ENCODE measurements around the gene CYTH4. TPM values are rescaled to one million over a fixed set of nuclear protein-coding genes. Genes with fewer than 3 reads are reported as not detected.

The CYTH4 gene
- polyA plus RNA-seq, 1 donor from 2014 or later: not detected

DNA sequence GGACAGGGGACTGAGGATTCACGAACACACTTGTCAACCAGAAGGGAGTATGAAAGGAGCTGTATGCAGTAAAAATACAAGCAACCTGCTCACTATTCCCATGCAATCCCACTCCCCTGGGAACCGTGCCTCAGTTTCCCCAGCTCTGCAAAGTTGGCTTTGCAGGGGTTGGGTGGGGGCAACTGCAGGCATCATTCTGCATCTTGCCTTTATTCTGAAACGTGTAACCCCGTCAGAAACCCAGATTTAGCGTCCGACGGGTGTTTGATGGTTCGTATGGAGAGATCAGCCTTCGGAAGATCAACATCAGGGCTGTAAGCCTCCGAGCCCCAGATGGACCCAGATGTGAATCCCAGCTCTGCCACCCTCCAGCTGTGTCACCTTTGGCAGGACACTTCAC, 3.6 kb downstream of the CYTH4 start:
- H4K20me1 ChIP-seq (ENCODE audit: insufficient read depth): no peaks in the 10 kb centered on the region
- H2AFZ ChIP-seq (ENCODE audit: low read depth, low read length): no peak overlapping the region
- no peaks in the 10 kb centered on the region for H3F3A ChIP-seq (ENCODE audit: insufficient read depth, low read length, poor library complexity, severe bottlenecking)
- TF ChIP-seq POLR2AphosphoS5 (IDR thresholded peaks at IDR 0.05) (no peak), EZH2 (IDR thresholded peaks at IDR 0.05; ENCODE audit: borderline replicate concordance, insufficient read depth, low read length, poor library complexity, severe bottlenecking) (no peak), EP300 (conservative IDR thresholded peaks at IDR 0.05; ENCODE audit: poor library complexity, severe bottlenecking) (no peak), SMC3 (conservative IDR thresholded peaks at IDR 0.05; ENCODE audit: poor library complexity) (no peak), TAF1 (IDR thresholded peaks at IDR 0.05; ENCODE audit: low read depth) (no peak), CTCF (IDR thresholded peaks at IDR 0.05; ENCODE audit: poor library complexity, severe bottlenecking) (no peak), MXI1 (conservative IDR thresholded peaks at IDR 0.05; ENCODE audit: poor library complexity, severe bottlenecking) (no peak), RAD21 (conservative IDR thresholded peaks at IDR 0.05) (no peak)
- TF ChIP-seq, protein P1, sequence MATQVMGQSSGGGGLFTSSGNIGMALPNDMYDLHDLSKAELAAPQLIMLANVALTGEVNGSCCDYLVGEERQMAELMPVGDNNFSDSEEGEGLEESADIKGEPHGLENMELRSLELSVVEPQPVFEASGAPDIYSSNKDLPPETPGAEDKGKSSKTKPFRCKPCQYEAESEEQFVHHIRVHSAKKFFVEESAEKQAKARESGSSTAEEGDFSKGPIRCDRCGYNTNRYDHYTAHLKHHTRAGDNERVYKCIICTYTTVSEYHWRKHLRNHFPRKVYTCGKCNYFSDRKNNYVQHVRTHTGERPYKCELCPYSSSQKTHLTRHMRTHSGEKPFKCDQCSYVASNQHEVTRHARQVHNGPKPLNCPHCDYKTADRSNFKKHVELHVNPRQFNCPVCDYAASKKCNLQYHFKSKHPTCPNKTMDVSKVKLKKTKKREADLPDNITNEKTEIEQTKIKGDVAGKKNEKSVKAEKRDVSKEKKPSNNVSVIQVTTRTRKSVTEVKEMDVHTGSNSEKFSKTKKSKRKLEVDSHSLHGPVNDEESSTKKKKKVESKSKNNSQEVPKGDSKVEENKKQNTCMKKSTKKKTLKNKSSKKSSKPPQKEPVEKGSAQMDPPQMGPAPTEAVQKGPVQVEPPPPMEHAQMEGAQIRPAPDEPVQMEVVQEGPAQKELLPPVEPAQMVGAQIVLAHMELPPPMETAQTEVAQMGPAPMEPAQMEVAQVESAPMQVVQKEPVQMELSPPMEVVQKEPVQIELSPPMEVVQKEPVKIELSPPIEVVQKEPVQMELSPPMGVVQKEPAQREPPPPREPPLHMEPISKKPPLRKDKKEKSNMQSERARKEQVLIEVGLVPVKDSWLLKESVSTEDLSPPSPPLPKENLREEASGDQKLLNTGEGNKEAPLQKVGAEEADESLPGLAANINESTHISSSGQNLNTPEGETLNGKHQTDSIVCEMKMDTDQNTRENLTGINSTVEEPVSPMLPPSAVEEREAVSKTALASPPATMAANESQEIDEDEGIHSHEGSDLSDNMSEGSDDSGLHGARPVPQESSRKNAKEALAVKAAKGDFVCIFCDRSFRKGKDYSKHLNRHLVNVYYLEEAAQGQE (IDR thresholded peaks at IDR 0.05; ENCODE audit: borderline replicate concordance): no peak
- no peak overlapping the region for H3K27ac ChIP-seq (ENCODE audit: low read length)
- no peaks in the 10 kb centered on the region for H3K9me3 ChIP-seq (ENCODE audit: low read length)
- no peaks in the 10 kb centered on the region for H3K79me2 ChIP-seq (replicated peaks; ENCODE audit: insufficient read depth, low read length)
- no peaks in the 10 kb centered on the region for H3K27me3 ChIP-seq (ENCODE audit: insufficient read depth, low read depth, low read length)
- no peak overlapping the region for H3K4me2 ChIP-seq (ENCODE audit: low read length)
- no peaks in the 10 kb centered on the region for H3K9me2 ChIP-seq (ENCODE audit: insufficient read depth, low read length)
- no peaks in the 10 kb centered on the region for H3K36me3 ChIP-seq (ENCODE audit: insufficient read depth, low read length)
- H3K9ac ChIP-seq (ENCODE audit: low read length): no peak overlapping the region
- H3K4me3 ChIP-seq (ENCODE audit: low read length): no peak overlapping the region

DNA sequence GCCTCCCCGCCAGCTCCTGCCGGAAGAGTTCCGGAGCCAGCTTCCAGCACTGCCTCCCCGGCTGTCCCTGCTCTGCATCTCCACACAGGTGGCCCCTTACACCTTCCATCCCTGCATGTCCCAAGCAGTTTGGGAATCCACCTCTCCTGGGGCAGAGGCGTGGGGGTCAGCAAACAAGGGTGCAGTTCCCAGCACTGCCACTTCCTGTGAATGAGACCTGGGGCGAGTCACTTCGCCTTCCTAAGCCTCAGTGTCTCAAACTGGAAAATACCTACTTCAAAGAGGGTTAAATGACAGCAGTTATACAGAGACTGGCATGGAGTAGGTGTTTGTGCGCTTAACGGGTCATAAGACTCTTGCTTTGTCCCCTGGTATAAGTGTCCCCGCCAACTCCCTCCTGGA, 5.2 kb downstream of the CYTH4 start:
- Histone ChIP-seq H2AFZ (ENCODE audit: low read depth, low read length) (no peak overlapping the region), H3K4me2 (ENCODE audit: low read length) (no peak overlapping the region), H3F3A (ENCODE audit: insufficient read depth, low read length, poor library complexity, severe bottlenecking) (no peaks in the 10 kb centered on the region), H4K20me1 (ENCODE audit: insufficient read depth) (no peaks in the 10 kb centered on the region), H3K79me2 (replicated peaks; ENCODE audit: insufficient read depth, low read length) (no peaks in the 10 kb centered on the region), H3K9me3 (ENCODE audit: low read length) (no peaks in the 10 kb centered on the region), H3K36me3 (ENCODE audit: insufficient read depth, low read length) (no peaks in the 10 kb centered on the region), H3K27me3 (ENCODE audit: insufficient read depth, low read depth, low read length) (no peaks in the 10 kb centered on the region), H3K9me2 (ENCODE audit: insufficient read depth, low read length) (no peaks in the 10 kb centered on the region), H3K9ac (ENCODE audit: low read length) (no peak overlapping the region), H3K4me3 (ENCODE audit: low read length) (no peak overlapping the region), H3K27ac (ENCODE audit: low read length) (no peak overlapping the region)
- TF ChIP-seq MXI1 (conservative IDR thresholded peaks at IDR 0.05; ENCODE audit: poor library complexity, severe bottlenecking) (no peak), POLR2AphosphoS5 (IDR thresholded peaks at IDR 0.05) (no peak), EP300 (conservative IDR thresholded peaks at IDR 0.05; ENCODE audit: poor library complexity, severe bottlenecking) (no peak), TAF1 (IDR thresholded peaks at IDR 0.05; ENCODE audit: low read depth) (no peak), EZH2 (IDR thresholded peaks at IDR 0.05; ENCODE audit: borderline replicate concordance, insufficient read depth, low read length, poor library complexity, severe bottlenecking) (no peak), SMC3 (conservative IDR thresholded peaks at IDR 0.05; ENCODE audit: poor library complexity) (no peak), RAD21 (conservative IDR thresholded peaks at IDR 0.05) (no peak), CTCF (IDR thresholded peaks at IDR 0.05; ENCODE audit: poor library complexity, severe bottlenecking) (no peak)
- TF ChIP-seq, protein P1 (IDR thresholded peaks at IDR 0.05; ENCODE audit: borderline replicate concordance): no peak

Measured in neural cell (in vitro differentiated cells).